ENCODE measurements around the gene USP22.

The USP22 gene

GRCh38 chr17:21046216-21046615 is 3.4 kb upstream of the USP22 start:
- H4K91ac ChIP-seq (ENCODE audit: low read depth, low read length), result no peak overlapping the region
- no peak overlapping the region for H3K14ac ChIP-seq (ENCODE audit: low read length)
- no peak overlapping the region for H3K4me3 ChIP-seq (ENCODE audit: low read depth, low read length)
- H3K27ac ChIP-seq (ENCODE audit: low read depth, low read length), result no peak overlapping the region
- H2AK5ac ChIP-seq (ENCODE audit: low read length), result no peak overlapping the region
- H3K79me2 ChIP-seq (ENCODE audit: control insufficient read depth, insufficient read depth, low read length, poor library complexity), result peaks cover 13% of the 10 kb centered on the region
- no peak overlapping the region for H3K4ac ChIP-seq (ENCODE audit: low read depth, low read length)
- no peak overlapping the region for H3K23ac ChIP-seq (ENCODE audit: low read length)
- peaks cover 2 to 5% of the 10 kb centered on the region in 2 experiments for H3K4me1 ChIP-seq (ENCODE audit: control insufficient read depth in 1 of 2, insufficient read depth in 2 of 2, low read length in 2 of 2)
- H2BK12ac ChIP-seq (ENCODE audit: low read length), result no peak overlapping the region
- H4K8ac ChIP-seq (ENCODE audit: low read depth, low read length), result no peak overlapping the region
- no peak overlapping the region for H3K18ac ChIP-seq (ENCODE audit: low read length)
- H3K4me2 ChIP-seq (ENCODE audit: low read length), result no peak overlapping the region
- H4K12ac ChIP-seq (ENCODE audit: low read depth, low read length), result no peak overlapping the region
- no peaks in the 10 kb centered on the region for H3K27me3 ChIP-seq (ENCODE audit: insufficient read depth, low read length)
- H3K9ac ChIP-seq (ENCODE audit: low read length), result no peak overlapping the region
- DNase-seq, result no peak
- no peak overlapping the region for H2BK5ac ChIP-seq (ENCODE audit: low read depth, low read length, poor library complexity)
- peaks cover 12% of the 10 kb centered on the region for H3K79me1 ChIP-seq (ENCODE audit: low read length)
- no peaks in the 10 kb centered on the region for H3K36me3 ChIP-seq (ENCODE audit: control insufficient read depth in 1 of 2, insufficient read depth in 2 of 2, low read length in 2 of 2)
- peaks cover 2% of the 10 kb centered on the region for H3K9me3 ChIP-seq (ENCODE audit: insufficient read depth, low read depth, low read length)
- no peak overlapping the region for H2BK120ac ChIP-seq (ENCODE audit: insufficient read depth, low read length, poor library complexity)
- WGBS (ENCODE audit: extremely low coverage, insufficient coverage, insufficient read length), result no CpG with 5 or more reads among the region's 3 CpGs
- no peak overlapping the region for H2AFZ ChIP-seq (ENCODE audit: insufficient read depth, low read length, poor library complexity)

- WGBS (ENCODE audit: extremely low coverage, insufficient coverage, insufficient read length), result 100% methylated on average over 2 of the region's 10 CpGs
- H3K9me3 ChIP-seq (ENCODE audit: insufficient read depth, low read depth, low read length), result peaks cover 2% of the 10 kb centered on the region
- no peak overlapping the region for H2AK5ac ChIP-seq (ENCODE audit: low read length)
- H3K4me3 ChIP-seq (ENCODE audit: low read depth, low read length), result no peak overlapping the region
- H3K9ac ChIP-seq (ENCODE audit: low read length), result no peak overlapping the region
- H3K23ac ChIP-seq (ENCODE audit: low read length), result no peak overlapping the region
- no peak overlapping the region for H4K91ac ChIP-seq (ENCODE audit: low read depth, low read length)
- H3K36me3 ChIP-seq (ENCODE audit: control insufficient read depth in 1 of 2, insufficient read depth in 2 of 2, low read length in 2 of 2), result no peaks in the 10 kb centered on the region
- DNase-seq, result no peak
- no peak overlapping the region for H2BK12ac ChIP-seq (ENCODE audit: low read length)
- H3K27me3 ChIP-seq (ENCODE audit: insufficient read depth, low read length), result no peaks in the 10 kb centered on the region
- H3K18ac ChIP-seq (ENCODE audit: low read length), result no peak overlapping the region
- H2BK5ac ChIP-seq (ENCODE audit: low read depth, low read length, poor library complexity), result no peak overlapping the region
- peaks cover 2 to 7% of the 10 kb centered on the region in 2 experiments for H3K4me1 ChIP-seq (ENCODE audit: control insufficient read depth in 1 of 2, insufficient read depth in 2 of 2, low read length in 2 of 2)
- no peak overlapping the region for H4K12ac ChIP-seq (ENCODE audit: low read depth, low read length)
- H4K8ac ChIP-seq (ENCODE audit: low read depth, low read length), result no peak overlapping the region
- H3K4me2 ChIP-seq (ENCODE audit: low read length), result no peak overlapping the region
- H3K4ac ChIP-seq (ENCODE audit: low read depth, low read length), result no peak overlapping the region
- no peak overlapping the region for H2AFZ ChIP-seq (ENCODE audit: insufficient read depth, low read length, poor library complexity)
- H3K14ac ChIP-seq (ENCODE audit: low read length), result no peak overlapping the region
- H2BK120ac ChIP-seq (ENCODE audit: insufficient read depth, low read length, poor library complexity), result no peak overlapping the region
- H3K79me1 ChIP-seq (ENCODE audit: low read length), result peaks cover 12% of the 10 kb centered on the region
- peaks cover 19% of the 10 kb centered on the region for H3K79me2 ChIP-seq (ENCODE audit: control insufficient read depth, insufficient read depth, low read length, poor library complexity)
- no peak overlapping the region for H3K27ac ChIP-seq (ENCODE audit: low read depth, low read length)
These were observed 2.2 kb upstream of the USP22 start for GRCh38 chr17:21044971-21045370.

- H3K27ac ChIP-seq (ENCODE audit: low read depth, low read length), result peak overlapping the region; percentile 98
- peak overlapping the region; percentile 86 for H3K14ac ChIP-seq (ENCODE audit: low read length)
- peak overlapping the region; percentile 96 for H4K12ac ChIP-seq (ENCODE audit: low read depth, low read length)
- H2AFZ ChIP-seq (ENCODE audit: insufficient read depth, low read length, poor library complexity), result peak overlapping the region; percentile 80
- peaks cover 28% of the 10 kb centered on the region for H3K79me2 ChIP-seq (ENCODE audit: control insufficient read depth, insufficient read depth, low read length, poor library complexity)
- no peak overlapping the region for H2BK12ac ChIP-seq (ENCODE audit: low read length)
- H2BK5ac ChIP-seq (ENCODE audit: low read depth, low read length, poor library complexity), result peak overlapping the region; percentile 96
- H4K8ac ChIP-seq (ENCODE audit: low read depth, low read length), result peak overlapping the region; percentile 96
- DNase-seq, result peak; percentile 98 to 99
- H2AK5ac ChIP-seq (ENCODE audit: low read length), result no peak overlapping the region
- no peaks in the 10 kb centered on the region for H3K27me3 ChIP-seq (ENCODE audit: insufficient read depth, low read length)
- peak overlapping the region; percentile 92 for H3K9ac ChIP-seq (ENCODE audit: low read length)
- no CpG with 5 or more reads among the region's 50 CpGs for WGBS (ENCODE audit: extremely low coverage, insufficient coverage, insufficient read length)
- H2BK120ac ChIP-seq (ENCODE audit: insufficient read depth, low read length, poor library complexity), result peak overlapping the region; percentile 88
- H3K9me3 ChIP-seq (ENCODE audit: insufficient read depth, low read depth, low read length), result peaks cover 2% of the 10 kb centered on the region
- H3K4ac ChIP-seq (ENCODE audit: low read depth, low read length), result peak overlapping the region; percentile 71
- H3K18ac ChIP-seq (ENCODE audit: low read length), result peak overlapping the region; percentile 96
- peaks cover 5 to 7% of the 10 kb centered on the region in 2 experiments for H3K4me1 ChIP-seq (ENCODE audit: control insufficient read depth in 1 of 2, insufficient read depth in 2 of 2, low read length in 2 of 2)
- H3K4me2 ChIP-seq (ENCODE audit: low read length), result peak overlapping the region; percentile 79
- H3K23ac ChIP-seq (ENCODE audit: low read length), result no peak overlapping the region
- peak overlapping the region; percentile 91 for H4K91ac ChIP-seq (ENCODE audit: low read depth, low read length)
- peaks cover 12% of the 10 kb centered on the region for H3K79me1 ChIP-seq (ENCODE audit: low read length)
- peaks cover 2 to 4% of the 10 kb centered on the region in 2 experiments for H3K36me3 ChIP-seq (ENCODE audit: control insufficient read depth in 1 of 2, insufficient read depth in 2 of 2, low read length in 2 of 2)
- H3K4me3 ChIP-seq (ENCODE audit: low read depth, low read length), result peak overlapping the region; percentile 78
These were observed 753 bp upstream of the USP22 start for GRCh38 chr17:21043296-21044232.

- H3K9me3 ChIP-seq (ENCODE audit: insufficient read depth, low read depth, low read length), result peaks cover 2% of the 10 kb centered on the region
- peaks cover 12% of the 10 kb centered on the region for H3K79me1 ChIP-seq (ENCODE audit: low read length)
- H3K23ac ChIP-seq (ENCODE audit: low read length), result no peak overlapping the region
- H4K91ac ChIP-seq (ENCODE audit: low read depth, low read length), result peak overlapping the region; percentile 45
- H2BK120ac ChIP-seq (ENCODE audit: insufficient read depth, low read length, poor library complexity), result no peak overlapping the region
- H2BK12ac ChIP-seq (ENCODE audit: low read length), result no peak overlapping the region
- peak overlapping the region; percentile 46 for H3K18ac ChIP-seq (ENCODE audit: low read length)
- peak overlapping the region; percentile 100 for H3K27ac ChIP-seq (ENCODE audit: low read depth, low read length)
- H3K4me2 ChIP-seq (ENCODE audit: low read length), result peak overlapping the region; percentile 71
- no peak overlapping the region for H2AK5ac ChIP-seq (ENCODE audit: low read length)
- peak overlapping the region; percentile 97 for H3K9ac ChIP-seq (ENCODE audit: low read length)
- H3K4me3 ChIP-seq (ENCODE audit: low read depth, low read length), result peak overlapping the region; percentile 95
- peak overlapping the region; percentile 72 for H3K14ac ChIP-seq (ENCODE audit: low read length)
- peak overlapping the region; percentile 100 for H3K4ac ChIP-seq (ENCODE audit: low read depth, low read length)
- H2AFZ ChIP-seq (ENCODE audit: insufficient read depth, low read length, poor library complexity), result no peak overlapping the region
- H4K12ac ChIP-seq (ENCODE audit: low read depth, low read length), result peak overlapping the region; percentile 46
- H3K79me2 ChIP-seq (ENCODE audit: control insufficient read depth, insufficient read depth, low read length, poor library complexity), result peaks cover 36% of the 10 kb centered on the region
- H3K27me3 ChIP-seq (ENCODE audit: insufficient read depth, low read length), result no peaks in the 10 kb centered on the region
- no CpG with 5 or more reads among the region's 47 CpGs for WGBS (ENCODE audit: extremely low coverage, insufficient coverage, insufficient read length)
- peaks cover 7 to 11% of the 10 kb centered on the region in 2 experiments for H3K36me3 ChIP-seq (ENCODE audit: control insufficient read depth in 1 of 2, insufficient read depth in 2 of 2, low read length in 2 of 2)
- H4K8ac ChIP-seq (ENCODE audit: low read depth, low read length), result no peak overlapping the region
- H3K4me1 ChIP-seq (ENCODE audit: control insufficient read depth in 1 of 2, insufficient read depth in 2 of 2, low read length in 2 of 2), result peaks cover 5 to 10% of the 10 kb centered on the region in 2 experiments
- peak overlapping the region; percentile 54 for H2BK5ac ChIP-seq (ENCODE audit: low read depth, low read length, poor library complexity)
- peak; percentile 52 to 66 for DNase-seq
These were observed 912 bp downstream of the USP22 start for GRCh38 chr17:21041741-21042457.
